NB4 (cell line): Measurements from ENCODE around the gene ADD1.

ENCODE experiments used
- DNase-seq: peaks from one replicate; pipeline ENCODE4 v3.0.0; 2010; ENCODE audit warnings: low read depth
- H3K4me3 ChIP-seq: one replicate; pipeline ENCODE4 v1.5.1; 2011; ENCODE audit warnings: mild to moderate bottlenecking, low read depth, low read length, moderate library complexity
- CTCF ChIP-seq: IDR thresholded peaks from one replicate; pipeline ENCODE4 v1.5.1; 2012; ENCODE audit warnings: low read depth, low read length
- MYC ChIP-seq: IDR thresholded peaks from 2 replicates; pipeline ENCODE4 v1.6.1; 2011; ENCODE audit warnings: low read depth, low read length
- POLR2A ChIP-seq: IDR thresholded peaks from 2 replicates; pipeline ENCODE4 v1.6.1; 2011; ENCODE audit warnings: mild to moderate bottlenecking; ENCODE audit not compliant: insufficient read length; ENCODE audit errors: extremely low read depth
- TF ChIP-seq, protein P1 (sequence below): IDR thresholded peaks from 2 replicates; pipeline ENCODE4 v1.6.1; 2011; ENCODE audit warnings: low read depth, low read length

The ADD1 gene

DNA sequence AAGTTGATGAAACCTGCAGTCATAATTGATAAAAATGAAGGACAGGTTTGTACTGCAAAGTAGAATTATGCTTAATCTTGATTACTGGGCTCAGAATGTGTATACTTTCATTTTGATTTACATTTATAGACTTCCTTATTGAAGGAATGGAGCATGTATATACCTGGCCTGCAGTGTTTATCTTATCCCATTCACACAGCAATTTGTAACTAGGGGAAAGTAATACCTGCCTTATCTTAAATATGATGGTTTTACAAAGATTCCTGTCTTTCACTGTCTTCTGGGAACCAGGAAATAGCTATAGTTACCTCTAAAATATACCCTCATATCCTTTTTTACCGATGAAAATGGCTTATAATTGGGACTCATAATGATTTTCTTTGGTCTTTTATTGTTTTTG is 29.7 kb downstream of the ADD1 start:
- TF ChIP-seq POLR2A: no peak
- no peak for TF ChIP-seq CTCF
- TF ChIP-seq, protein P1, sequence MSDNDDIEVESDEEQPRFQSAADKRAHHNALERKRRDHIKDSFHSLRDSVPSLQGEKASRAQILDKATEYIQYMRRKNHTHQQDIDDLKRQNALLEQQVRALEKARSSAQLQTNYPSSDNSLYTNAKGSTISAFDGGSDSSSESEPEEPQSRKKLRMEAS: no peak
- no peak for TF ChIP-seq MYC
- H3K4me3 ChIP-seq: no peak overlapping the region
- no peak for DNase-seq

GRCh38 chr4:2874861-2875260 is 31.2 kb downstream of the ADD1 start:
- TF ChIP-seq CTCF: no peak
- no peak overlapping the region for H3K4me3 ChIP-seq

GRCh38 chr4:2875556-2875955 is 31.9 kb downstream of the ADD1 start:
- peak; percentile 23 for DNase-seq
- TF ChIP-seq MYC (no peak), POLR2A (no peak)
- TF ChIP-seq, protein P1: no peak
- H3K4me3 ChIP-seq: no peak overlapping the region

More at GRCh38 chr4:2874861-2875260, 31.2 kb downstream of the ADD1 start:
- DNase-seq: no peak

DNA sequence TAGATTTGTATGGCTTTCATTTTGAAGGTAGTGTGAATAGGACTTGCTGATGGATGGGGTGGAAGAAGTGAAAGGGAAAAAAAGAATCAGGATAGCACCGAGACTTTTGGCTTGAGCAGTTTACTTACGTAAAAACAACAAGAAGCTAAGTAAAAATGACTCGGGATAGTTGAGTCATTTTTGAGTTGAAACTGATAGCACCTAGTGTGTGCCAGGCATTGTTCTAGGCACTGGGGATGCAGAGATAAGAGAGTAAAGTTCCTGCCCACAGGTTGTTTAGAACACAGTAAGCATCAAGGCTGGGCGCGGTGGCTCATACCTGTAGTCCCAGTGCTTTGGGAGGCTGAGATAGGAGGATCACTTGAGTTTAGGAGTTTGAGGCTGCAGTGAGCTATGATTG is 34.7 kb downstream of the ADD1 start:
- no peak for DNase-seq
- TF ChIP-seq, protein P1: no peak
- no peak for TF ChIP-seq MYC
- TF ChIP-seq POLR2A: no peak
- TF ChIP-seq CTCF: no peak
- H3K4me3 ChIP-seq: no peak overlapping the region

DNA sequence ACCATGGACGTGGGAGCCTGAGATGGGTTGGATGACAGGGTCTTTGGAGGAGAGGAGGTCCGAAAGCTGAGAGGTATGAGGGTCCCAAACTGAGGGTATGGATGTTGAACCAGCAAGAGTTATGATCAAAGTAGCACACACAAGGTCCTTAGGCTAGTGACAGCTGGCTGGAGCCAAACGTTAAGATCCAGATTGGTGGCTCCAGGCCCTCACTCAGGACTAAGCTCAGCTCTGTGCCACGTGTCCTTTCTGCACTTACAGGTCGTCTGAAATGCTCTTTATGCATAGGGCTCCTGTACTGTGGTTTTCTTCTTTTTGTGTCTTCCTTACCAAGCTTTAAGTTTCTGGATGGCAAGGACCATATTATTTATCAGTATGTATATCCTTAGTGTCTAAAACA is 35.4 kb downstream of the ADD1 start:
- TF ChIP-seq POLR2A: no peak
- TF ChIP-seq CTCF: no peak
- no peak for TF ChIP-seq MYC
- TF ChIP-seq, protein P1: no peak
- DNase-seq: no peak
- H3K4me3 ChIP-seq: no peak overlapping the region

DNA sequence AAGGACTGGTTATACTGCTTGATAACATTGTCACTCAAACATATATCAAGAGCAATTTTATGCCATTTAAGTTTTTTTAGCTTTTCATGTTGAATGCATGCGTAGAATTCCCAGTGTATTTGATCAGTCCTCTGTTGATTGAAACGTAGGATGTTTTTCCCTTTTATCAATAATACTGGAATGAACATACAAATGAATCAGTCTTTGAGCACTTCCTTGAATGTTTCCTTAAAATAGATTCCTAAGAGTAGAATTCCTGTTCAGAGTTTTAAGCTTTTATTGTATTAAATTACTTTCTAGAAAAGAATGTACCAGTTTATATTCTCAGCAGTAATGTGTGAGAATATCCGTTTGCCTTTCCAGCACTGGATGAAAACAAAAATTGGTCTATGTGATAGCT is 37.8 kb downstream of the ADD1 start:
- H3K4me3 ChIP-seq: no peak overlapping the region
- no peak for DNase-seq
- TF ChIP-seq, protein P1: no peak
- TF ChIP-seq MYC (no peak), CTCF (no peak), POLR2A (no peak)
